ENCODE data around the gene MICAL1. TPM values are rescaled to one million over a fixed set of nuclear protein-coding genes. Genes with fewer than 3 reads are reported as not detected.

MICAL1 gene
- total RNA-seq, 1 donor = 26.1 TPM

- Histone ChIP-seq H3K4me1 (ENCODE audit: insufficient read depth, low read length) (peaks cover 11% of the 10 kb centered on the region), H2AFZ (ENCODE audit: low read length) (no peak overlapping the region), H3K27me3 (ENCODE audit: insufficient read depth, low read length) (no peaks in the 10 kb centered on the region), H3K4me3 (ENCODE audit: insufficient read depth, low read length) (peak overlapping the region; percentile 19), H3K27ac (ENCODE audit: low read depth, low read length) (no peak overlapping the region), H3K9me3 (ENCODE audit: low read depth, low read length) (no peaks in the 10 kb centered on the region), H3K4me2 (ENCODE audit: insufficient read depth, low read length) (peak overlapping the region; percentile 45), H3K79me2 (ENCODE audit: insufficient read depth, low read length) (peaks cover 48% of the 10 kb centered on the region), H4K20me1 (ENCODE audit: insufficient read depth, low read length) (peaks cover 2% of the 10 kb centered on the region), H3K36me3 (ENCODE audit: insufficient read depth, low read length) (peaks cover 41% of the 10 kb centered on the region)
- no peak for DNase-seq (ENCODE audit: insufficient read length, low spot score, missing footprints)
- TF ChIP-seq CTCF (IDR thresholded peaks at IDR 0.05; ENCODE audit: extremely low read depth, low read depth, low read length) = no peak
These were observed 23.5 kb upstream of the MICAL1 start for GRCh38 chr6:109478841-109479624.

DNA sequence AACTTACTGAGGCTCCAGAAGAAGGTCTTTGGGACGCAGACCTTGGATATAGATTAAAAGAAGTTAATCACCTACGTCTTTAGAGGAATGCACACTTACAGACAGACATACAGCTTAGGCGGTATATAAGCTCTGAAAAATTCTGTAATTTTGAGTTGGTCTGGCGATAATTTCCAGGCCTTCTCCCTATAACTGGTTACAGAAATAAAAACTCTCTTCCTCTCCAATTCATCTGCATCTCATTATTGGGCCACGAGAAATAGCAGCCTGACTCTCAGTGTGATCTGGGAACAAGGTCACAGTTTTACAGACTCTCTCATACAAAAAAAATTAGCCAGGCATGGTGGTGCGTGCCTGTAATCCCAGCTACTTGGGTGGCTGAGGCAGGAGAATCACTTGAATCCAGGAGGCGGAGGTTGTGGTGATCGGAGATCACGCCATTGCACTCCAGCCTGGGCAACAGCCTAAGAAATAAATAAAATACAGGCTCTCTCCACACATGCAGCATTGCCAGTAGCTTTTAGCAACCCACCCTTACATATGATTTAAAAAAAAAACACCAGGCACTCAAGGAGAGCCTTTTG is 22.7 kb upstream of the MICAL1 start:
- Histone ChIP-seq H3K36me3 (ENCODE audit: insufficient read depth, low read length) (peaks cover 44% of the 10 kb centered on the region), H3K27me3 (ENCODE audit: insufficient read depth, low read length) (no peaks in the 10 kb centered on the region), H3K9me3 (ENCODE audit: low read depth, low read length) (no peaks in the 10 kb centered on the region), H3K79me2 (ENCODE audit: insufficient read depth, low read length) (peaks cover 48% of the 10 kb centered on the region), H3K4me2 (ENCODE audit: insufficient read depth, low read length) (no peak overlapping the region), H4K20me1 (ENCODE audit: insufficient read depth, low read length) (peaks cover 2% of the 10 kb centered on the region), H3K27ac (ENCODE audit: low read depth, low read length) (no peak overlapping the region), H3K4me3 (ENCODE audit: insufficient read depth, low read length) (no peak overlapping the region), H3K4me1 (ENCODE audit: insufficient read depth, low read length) (peaks cover 8% of the 10 kb centered on the region), H2AFZ (ENCODE audit: low read length) (no peak overlapping the region)
- TF ChIP-seq CTCF (IDR thresholded peaks at IDR 0.05; ENCODE audit: extremely low read depth, low read depth, low read length) = no peak
- DNase-seq (ENCODE audit: insufficient read length, low spot score, missing footprints) = no peak

DNA sequence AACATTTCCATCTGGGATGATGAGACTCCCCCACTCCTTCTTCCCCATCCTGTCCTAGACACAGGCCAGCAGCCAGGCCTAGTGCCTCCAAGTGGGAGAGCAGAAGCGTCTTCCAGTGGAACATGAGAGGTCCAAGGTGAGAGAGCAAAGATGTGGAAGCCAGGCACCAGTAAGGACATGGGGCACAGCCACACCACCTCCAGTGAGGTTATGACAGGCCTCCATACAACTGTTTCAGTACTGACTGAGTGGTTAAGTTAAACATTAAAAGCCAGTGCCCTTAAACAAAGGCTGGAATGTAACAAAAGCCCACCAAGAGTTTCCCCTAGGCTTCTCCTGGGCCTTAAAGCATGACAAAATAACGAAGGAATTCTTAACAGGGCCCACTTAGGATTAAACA is 22.2 kb upstream of the MICAL1 start:
- no peak overlapping the region for H3K27ac ChIP-seq (ENCODE audit: low read depth, low read length)
- no peak overlapping the region for H3K4me2 ChIP-seq (ENCODE audit: insufficient read depth, low read length)
- H3K36me3 ChIP-seq (ENCODE audit: insufficient read depth, low read length) = peaks cover 44% of the 10 kb centered on the region
- no peaks in the 10 kb centered on the region for H3K9me3 ChIP-seq (ENCODE audit: low read depth, low read length)
- peaks cover 8% of the 10 kb centered on the region for H3K4me1 ChIP-seq (ENCODE audit: insufficient read depth, low read length)
- H2AFZ ChIP-seq (ENCODE audit: low read length) = no peak overlapping the region
- TF ChIP-seq CTCF (IDR thresholded peaks at IDR 0.05; ENCODE audit: extremely low read depth, low read depth, low read length) = no peak
- no peak overlapping the region for H3K4me3 ChIP-seq (ENCODE audit: insufficient read depth, low read length)
- no peaks in the 10 kb centered on the region for H3K27me3 ChIP-seq (ENCODE audit: insufficient read depth, low read length)
- DNase-seq (ENCODE audit: insufficient read length, low spot score, missing footprints) = no peak
- H3K79me2 ChIP-seq (ENCODE audit: insufficient read depth, low read length) = peaks cover 48% of the 10 kb centered on the region
- peaks cover 2% of the 10 kb centered on the region for H4K20me1 ChIP-seq (ENCODE audit: insufficient read depth, low read length)

GRCh38 chr6:109477184-109477583 is 21.6 kb upstream of the MICAL1 start:
- no peak for DNase-seq (ENCODE audit: insufficient read length, low spot score, missing footprints)
- H3K4me2 ChIP-seq (ENCODE audit: insufficient read depth, low read length) = no peak overlapping the region
- H4K20me1 ChIP-seq (ENCODE audit: insufficient read depth, low read length) = peaks cover 2% of the 10 kb centered on the region
- peaks cover 48% of the 10 kb centered on the region for H3K79me2 ChIP-seq (ENCODE audit: insufficient read depth, low read length)
- H3K4me3 ChIP-seq (ENCODE audit: insufficient read depth, low read length) = no peak overlapping the region
- peaks cover 8% of the 10 kb centered on the region for H3K4me1 ChIP-seq (ENCODE audit: insufficient read depth, low read length)
- H3K36me3 ChIP-seq (ENCODE audit: insufficient read depth, low read length) = peaks cover 44% of the 10 kb centered on the region
- H3K27ac ChIP-seq (ENCODE audit: low read depth, low read length) = no peak overlapping the region
- no peak for TF ChIP-seq CTCF (IDR thresholded peaks at IDR 0.05; ENCODE audit: extremely low read depth, low read depth, low read length)
- no peaks in the 10 kb centered on the region for H3K9me3 ChIP-seq (ENCODE audit: low read depth, low read length)
- H3K27me3 ChIP-seq (ENCODE audit: insufficient read depth, low read length) = no peaks in the 10 kb centered on the region
- no peak overlapping the region for H2AFZ ChIP-seq (ENCODE audit: low read length)

Measured in osteoblast (primary cell).